ENCODE results near the gene RGL1. TPM values are rescaled to one million over a fixed set of nuclear protein-coding genes. Genes with fewer than 3 reads are reported as not detected.

RGL1 gene
- total RNA-seq, 1 donor from 2014 or later: 34.0 TPM

DNA sequence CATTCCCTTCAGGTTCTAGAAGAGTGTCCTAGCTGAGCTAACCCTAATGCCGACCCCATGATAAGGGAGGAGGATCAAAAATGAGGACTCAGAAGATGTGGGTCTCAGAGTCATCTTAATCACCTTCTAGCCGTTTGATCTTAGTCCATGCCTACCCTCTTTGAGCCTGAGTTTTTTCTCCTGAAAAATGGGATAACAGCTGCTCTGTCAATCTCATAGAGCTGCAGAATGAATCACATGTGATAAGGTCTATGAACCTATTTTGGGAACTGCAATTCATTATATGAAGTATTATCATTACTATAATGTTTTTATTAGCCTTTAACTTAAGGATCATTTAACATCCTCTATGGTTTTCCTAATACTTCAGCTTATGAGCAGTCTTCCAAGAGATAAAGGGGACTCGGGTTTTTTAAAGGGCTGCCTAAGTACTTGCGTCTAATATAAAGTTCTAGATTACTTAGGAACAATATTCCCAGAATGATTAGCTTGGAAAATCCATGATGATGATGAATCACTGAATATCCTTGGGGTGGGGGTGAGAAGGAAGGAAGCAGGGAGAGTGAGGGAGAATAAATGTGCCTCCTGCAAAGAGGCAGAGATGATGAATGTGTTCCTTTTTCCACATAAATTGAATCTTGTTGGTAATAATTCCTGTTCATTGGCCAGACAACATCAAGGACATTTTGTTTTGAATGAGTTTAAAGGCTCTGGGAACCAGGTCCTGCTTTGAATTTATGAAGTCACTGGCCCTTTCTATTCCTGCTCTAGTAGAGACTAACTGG lies 165.8 kb downstream of the RGL1 start:
- no peaks in the 10 kb centered on the region for H3K9me3 Mint-ChIP-seq
- H3K4me1 Mint-ChIP-seq: no peaks in the 10 kb centered on the region
- no peak for DNase-seq (ENCODE audit: low spot score in 2 of 2, unreplicated experiment in 2 of 2)
- TF ChIP-seq, protein P1, sequence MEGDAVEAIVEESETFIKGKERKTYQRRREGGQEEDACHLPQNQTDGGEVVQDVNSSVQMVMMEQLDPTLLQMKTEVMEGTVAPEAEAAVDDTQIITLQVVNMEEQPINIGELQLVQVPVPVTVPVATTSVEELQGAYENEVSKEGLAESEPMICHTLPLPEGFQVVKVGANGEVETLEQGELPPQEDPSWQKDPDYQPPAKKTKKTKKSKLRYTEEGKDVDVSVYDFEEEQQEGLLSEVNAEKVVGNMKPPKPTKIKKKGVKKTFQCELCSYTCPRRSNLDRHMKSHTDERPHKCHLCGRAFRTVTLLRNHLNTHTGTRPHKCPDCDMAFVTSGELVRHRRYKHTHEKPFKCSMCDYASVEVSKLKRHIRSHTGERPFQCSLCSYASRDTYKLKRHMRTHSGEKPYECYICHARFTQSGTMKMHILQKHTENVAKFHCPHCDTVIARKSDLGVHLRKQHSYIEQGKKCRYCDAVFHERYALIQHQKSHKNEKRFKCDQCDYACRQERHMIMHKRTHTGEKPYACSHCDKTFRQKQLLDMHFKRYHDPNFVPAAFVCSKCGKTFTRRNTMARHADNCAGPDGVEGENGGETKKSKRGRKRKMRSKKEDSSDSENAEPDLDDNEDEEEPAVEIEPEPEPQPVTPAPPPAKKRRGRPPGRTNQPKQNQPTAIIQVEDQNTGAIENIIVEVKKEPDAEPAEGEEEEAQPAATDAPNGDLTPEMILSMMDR (IDR thresholded peaks at IDR 0.05; ENCODE audit: unreplicated experiment): no peak
- no peaks in the 10 kb centered on the region for H3K36me3 Mint-ChIP-seq
- no peaks in the 10 kb centered on the region for H3K27me3 Mint-ChIP-seq (ENCODE audit: low read depth)
- no peak overlapping the region for H3K4me3 Mint-ChIP-seq
- no peak overlapping the region for H3K27ac Mint-ChIP-seq

DNA sequence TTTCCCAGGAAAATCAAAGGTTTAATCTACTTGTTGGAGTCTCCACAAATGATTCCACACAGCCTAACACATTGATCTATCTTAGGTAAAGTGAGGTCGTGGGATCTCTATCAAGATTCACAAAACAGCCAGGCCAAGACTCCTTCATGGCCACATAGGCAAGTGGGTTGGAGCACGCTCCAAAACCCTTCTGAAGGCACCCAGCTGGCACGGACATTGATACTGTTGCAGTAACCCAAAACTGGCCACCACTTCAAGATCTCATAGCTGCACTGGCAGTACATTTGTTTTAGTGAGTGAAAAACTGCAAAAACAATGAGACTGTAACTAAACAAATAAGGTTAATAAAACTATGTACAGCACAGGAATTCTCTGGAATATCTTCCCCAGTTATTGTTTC lies 170.7 kb downstream of the RGL1 start:
- Mint-ChIP-seq H3K9me3 (no peaks in the 10 kb centered on the region), H3K4me1 (peaks cover 2% of the 10 kb centered on the region), H3K27me3 (ENCODE audit: low read depth) (no peaks in the 10 kb centered on the region), H3K4me3 (no peak overlapping the region), H3K27ac (no peak overlapping the region), H3K36me3 (no peaks in the 10 kb centered on the region)
- DNase-seq (ENCODE audit: low spot score in 2 of 2, unreplicated experiment in 2 of 2): no peak
- TF ChIP-seq, protein P1 (IDR thresholded peaks at IDR 0.05; ENCODE audit: unreplicated experiment): no peak

DNA sequence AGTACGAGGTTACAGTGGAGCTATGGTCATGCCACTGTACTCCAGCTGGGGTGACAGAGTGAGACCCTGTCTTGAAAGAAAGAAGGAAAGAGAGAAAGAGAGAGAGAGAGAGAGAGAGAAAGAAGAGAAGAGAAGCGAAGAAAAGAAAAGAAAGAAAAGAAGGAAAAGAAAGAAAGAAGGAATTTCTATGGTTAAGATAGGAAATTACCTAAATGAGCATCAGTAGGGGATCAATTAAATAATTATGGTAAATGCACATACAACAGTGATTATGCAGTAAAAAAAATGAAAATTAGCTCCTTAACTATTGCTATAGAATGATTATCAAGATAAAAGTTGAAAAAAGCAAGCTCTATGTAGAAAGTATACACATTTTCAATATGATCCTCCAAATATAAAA lies 172.8 kb downstream of the RGL1 start:
- DNase-seq (ENCODE audit: low spot score in 2 of 2, unreplicated experiment in 2 of 2): no peak
- Mint-ChIP-seq H3K27ac (no peak overlapping the region), H3K4me1 (peaks cover 2% of the 10 kb centered on the region), H3K27me3 (ENCODE audit: low read depth) (no peaks in the 10 kb centered on the region), H3K36me3 (no peaks in the 10 kb centered on the region), H3K9me3 (no peaks in the 10 kb centered on the region), H3K4me3 (no peak overlapping the region)
- TF ChIP-seq, protein P1 (IDR thresholded peaks at IDR 0.05; ENCODE audit: unreplicated experiment): no peak

Other genes with a start within 250 kb of the RGL1 start
- 0.16 to 0.47 TPM in 2 of 3 replicates, not detected in the other for gene NCF2, start 214.7 kb upstream of the RGL1 start, total RNA-seq
- gene ARPC5, start 169.3 kb upstream of the RGL1 start, total RNA-seq: 72.9 to 75.7 TPM (median 73.9 TPM) in 3 replicates
- gene APOBEC4, start 151.8 kb upstream of the RGL1 start, total RNA-seq: not detected in 3 replicates
- gene COLGALT2, start 232.6 kb downstream of the RGL1 start, total RNA-seq: 3.7 to 3.8 TPM (median 3.8 TPM) in 3 replicates
- 28.7 to 32.8 TPM (median 31.4 TPM) in 3 replicates for gene TSEN15, start 246.6 kb downstream of the RGL1 start, total RNA-seq